HL-60 (cell line): ENCODE measurements around the gene BCL7B.
"Not testable (repeated sequence)": the region's sequence is repeated elsewhere in the genome, so short reads cannot be mapped to it uniquely, and the experiment has no call there.

Experiments
- GABPA ChIP-seq: IDR thresholded peaks from 2 replicates; pipeline ENCODE4 v1.6.1; 2012; ENCODE audit warnings: low read depth
- POLR2AphosphoS5 ChIP-seq: IDR thresholded peaks from 2 replicates; pipeline ENCODE4 v1.6.1; 2012; ENCODE audit warnings: low read depth
- REST ChIP-seq: IDR thresholded peaks from 2 replicates; pipeline ENCODE4 v1.6.1; 2012; ENCODE audit warnings: low read depth; ENCODE audit not compliant: insufficient replicate concordance
- SPI1 ChIP-seq: IDR thresholded peaks from 2 replicates; pipeline ENCODE4 v1.6.1; 2012; ENCODE audit warnings: low read depth, mild to moderate bottlenecking, borderline replicate concordance
- TF ChIP-seq, protein P1 (sequence below): IDR thresholded peaks from one replicate; pipeline ENCODE4 v1.5.1; 2011; ENCODE audit warnings: low read length, control low read depth, inconsistent platforms; ENCODE audit not compliant: insufficient read depth

GRCh38 chr7:73495507-73495906, 62.0 kb downstream of the BCL7B start:
- TF ChIP-seq, protein P1, sequence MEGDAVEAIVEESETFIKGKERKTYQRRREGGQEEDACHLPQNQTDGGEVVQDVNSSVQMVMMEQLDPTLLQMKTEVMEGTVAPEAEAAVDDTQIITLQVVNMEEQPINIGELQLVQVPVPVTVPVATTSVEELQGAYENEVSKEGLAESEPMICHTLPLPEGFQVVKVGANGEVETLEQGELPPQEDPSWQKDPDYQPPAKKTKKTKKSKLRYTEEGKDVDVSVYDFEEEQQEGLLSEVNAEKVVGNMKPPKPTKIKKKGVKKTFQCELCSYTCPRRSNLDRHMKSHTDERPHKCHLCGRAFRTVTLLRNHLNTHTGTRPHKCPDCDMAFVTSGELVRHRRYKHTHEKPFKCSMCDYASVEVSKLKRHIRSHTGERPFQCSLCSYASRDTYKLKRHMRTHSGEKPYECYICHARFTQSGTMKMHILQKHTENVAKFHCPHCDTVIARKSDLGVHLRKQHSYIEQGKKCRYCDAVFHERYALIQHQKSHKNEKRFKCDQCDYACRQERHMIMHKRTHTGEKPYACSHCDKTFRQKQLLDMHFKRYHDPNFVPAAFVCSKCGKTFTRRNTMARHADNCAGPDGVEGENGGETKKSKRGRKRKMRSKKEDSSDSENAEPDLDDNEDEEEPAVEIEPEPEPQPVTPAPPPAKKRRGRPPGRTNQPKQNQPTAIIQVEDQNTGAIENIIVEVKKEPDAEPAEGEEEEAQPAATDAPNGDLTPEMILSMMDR, result not testable (repeated sequence)
- TF ChIP-seq SPI1, POLR2AphosphoS5, GABPA, REST: not testable (repeated sequence)
